ENCODE measurements around the gene FCHSD2.
A peak's percentile ranks its signal among the peaks of the same experiment; 100 is the strongest.
"Not testable (repeated sequence)": the region's sequence is repeated elsewhere in the genome, so short reads cannot be mapped to it uniquely, and the experiment has no call there.

The FCHSD2 gene

DNA sequence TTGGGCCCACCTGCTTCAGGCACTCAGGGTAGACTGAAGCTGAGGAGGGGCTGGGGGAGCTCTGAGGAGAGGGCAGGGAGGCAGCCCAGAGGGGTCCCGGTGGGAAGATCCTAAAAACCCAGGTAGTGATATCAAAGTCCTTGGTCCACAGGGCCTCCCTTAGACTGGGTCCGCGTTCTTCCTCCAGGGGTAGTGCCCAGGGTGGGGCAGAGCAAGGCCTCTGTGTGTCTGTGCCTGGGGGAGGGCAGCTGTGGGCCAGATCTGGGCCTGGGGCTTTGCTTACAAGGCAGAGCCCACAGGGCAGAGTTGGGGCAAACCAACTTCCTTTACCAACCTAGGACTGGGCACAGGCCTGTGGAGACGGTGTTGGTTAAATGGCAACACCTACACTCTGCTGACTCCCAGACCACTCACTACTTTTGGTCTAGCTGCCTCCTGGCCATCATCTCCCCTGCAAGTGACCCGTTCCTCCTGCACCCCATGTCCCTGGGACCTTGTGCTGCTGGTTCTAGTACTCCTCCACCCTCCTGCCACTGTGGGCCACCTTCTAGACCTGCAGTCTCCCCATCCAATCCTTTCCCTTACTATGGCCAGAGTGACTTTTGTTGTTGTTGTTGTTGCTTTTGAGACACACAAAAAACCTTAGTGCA lies 312.1 kb downstream of the FCHSD2 start:
- DNase-seq = no peak

DNA sequence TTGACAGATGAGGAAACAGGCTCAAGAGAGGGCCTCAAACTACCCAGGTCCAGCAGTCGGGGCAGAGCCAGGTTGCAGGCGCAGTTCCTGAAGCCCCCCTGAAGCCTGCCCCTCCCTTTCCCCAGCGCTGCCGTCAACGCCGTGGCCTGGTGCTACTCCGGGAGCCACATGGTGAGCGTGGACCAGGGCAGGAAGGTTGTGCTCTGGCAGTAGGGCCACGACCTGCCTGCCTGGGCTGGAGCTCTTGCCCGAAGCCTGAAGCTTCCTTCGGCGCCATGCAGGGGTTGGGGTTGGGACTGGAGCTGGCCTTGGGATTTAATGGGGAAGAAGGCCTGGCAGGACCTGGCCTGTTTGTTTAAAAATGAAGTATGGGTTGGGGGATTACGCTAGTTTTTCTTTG lies 312.9 kb downstream of the FCHSD2 start:
- DNase-seq = no peak

DNA sequence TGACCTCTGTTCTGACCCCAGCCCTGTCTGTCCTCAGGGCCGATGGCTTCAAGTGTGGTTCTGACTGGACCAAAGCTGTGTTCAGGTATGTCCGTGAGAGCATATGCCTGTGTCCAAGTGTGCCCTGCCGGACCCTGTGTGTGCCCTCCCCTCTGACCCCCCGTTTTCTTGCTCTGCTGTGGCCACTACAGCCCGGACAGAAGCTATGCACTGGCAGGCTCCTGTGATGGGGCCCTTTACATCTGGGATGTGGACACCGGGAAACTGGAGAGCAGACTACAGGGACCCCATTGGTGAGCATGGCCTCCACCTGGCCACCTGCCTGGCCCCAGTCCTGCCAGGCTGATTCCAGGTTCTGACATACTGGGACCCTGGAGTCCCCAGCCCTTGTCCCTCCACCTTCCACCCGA lies 313.4 kb downstream of the FCHSD2 start:
- DNase-seq = no peak

DNA sequence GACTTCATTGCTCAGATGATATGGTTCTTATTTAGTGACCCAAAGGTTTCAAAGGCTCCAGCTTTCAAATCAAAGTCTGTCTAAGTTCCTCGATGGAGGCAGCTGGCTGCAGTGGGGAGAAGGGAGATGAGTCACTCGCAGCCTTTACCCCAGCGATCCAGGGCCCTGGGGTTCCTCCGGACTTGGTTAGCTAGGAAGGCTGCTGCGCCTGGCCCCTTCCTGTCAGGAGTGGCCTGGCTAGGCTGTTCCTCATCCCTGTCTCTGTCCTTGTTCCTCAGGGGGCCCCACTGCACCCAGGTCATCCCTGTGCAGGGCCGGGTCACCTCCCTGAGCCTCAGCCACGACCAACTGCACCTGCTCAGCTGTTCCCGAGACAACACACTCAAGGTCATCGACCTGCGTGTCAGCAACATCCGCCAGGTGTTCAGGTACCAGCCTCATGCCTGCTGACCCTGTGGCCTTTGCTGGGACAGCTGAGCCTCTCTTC lies 314.0 kb downstream of the FCHSD2 start:
- no peak for DNase-seq

GRCh38 chr11:72827656-72828055 lies 314.5 kb downstream of the FCHSD2 start:
- DNase-seq = not testable (repeated sequence)

DNA sequence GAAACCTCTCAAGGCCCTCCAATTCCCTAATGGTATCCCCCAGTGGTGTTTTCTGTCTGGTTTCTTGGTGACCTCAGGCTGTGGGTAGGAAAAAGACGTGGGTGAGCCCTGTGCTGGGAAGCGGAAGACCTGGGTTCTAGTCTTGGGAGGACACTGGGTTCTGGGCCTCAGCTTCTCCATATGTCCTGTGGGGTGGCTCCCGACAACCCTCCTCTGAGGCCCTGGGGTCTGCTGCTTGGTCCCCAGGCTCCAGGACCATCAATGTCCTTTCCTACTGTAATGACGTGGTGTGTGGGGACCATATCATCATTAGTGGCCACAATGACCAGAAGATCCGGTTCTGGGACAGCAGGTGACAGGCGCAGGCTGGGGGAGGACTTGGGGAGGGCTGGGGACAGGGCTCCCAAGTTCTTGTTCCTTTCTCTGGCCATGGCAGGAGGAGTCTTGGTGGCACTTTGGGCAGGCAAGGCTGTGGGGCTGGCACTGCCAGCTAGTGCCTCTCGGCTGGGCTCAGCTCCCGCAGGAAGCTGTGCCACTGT lies 315.1 kb downstream of the FCHSD2 start:
- no peak for DNase-seq

GRCh38 chr11:72826191-72826941 lies 315.8 kb downstream of the FCHSD2 start:
- DNase-seq = no peak

DNA sequence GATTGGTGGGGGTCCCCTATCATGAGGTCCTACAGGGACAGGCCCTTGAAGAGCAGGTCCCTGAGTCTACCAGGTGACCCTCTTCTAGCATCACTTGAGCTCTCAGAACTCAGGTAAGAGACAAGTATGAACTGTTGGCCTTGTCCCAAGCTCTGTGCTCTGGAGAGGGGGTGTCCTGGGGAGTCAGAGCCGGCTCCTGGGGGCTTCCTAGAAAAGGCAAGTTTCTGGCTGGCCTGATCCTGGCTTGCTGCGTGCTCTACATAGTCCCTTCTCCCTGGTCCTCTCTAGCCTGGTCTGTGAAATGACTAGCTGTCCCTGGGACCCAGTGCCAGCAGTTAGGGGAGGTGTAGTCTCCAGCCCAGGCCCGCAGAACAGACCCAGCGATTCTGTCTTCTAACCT lies 316.5 kb downstream of the FCHSD2 start:
- DNase-seq = no peak

DNA sequence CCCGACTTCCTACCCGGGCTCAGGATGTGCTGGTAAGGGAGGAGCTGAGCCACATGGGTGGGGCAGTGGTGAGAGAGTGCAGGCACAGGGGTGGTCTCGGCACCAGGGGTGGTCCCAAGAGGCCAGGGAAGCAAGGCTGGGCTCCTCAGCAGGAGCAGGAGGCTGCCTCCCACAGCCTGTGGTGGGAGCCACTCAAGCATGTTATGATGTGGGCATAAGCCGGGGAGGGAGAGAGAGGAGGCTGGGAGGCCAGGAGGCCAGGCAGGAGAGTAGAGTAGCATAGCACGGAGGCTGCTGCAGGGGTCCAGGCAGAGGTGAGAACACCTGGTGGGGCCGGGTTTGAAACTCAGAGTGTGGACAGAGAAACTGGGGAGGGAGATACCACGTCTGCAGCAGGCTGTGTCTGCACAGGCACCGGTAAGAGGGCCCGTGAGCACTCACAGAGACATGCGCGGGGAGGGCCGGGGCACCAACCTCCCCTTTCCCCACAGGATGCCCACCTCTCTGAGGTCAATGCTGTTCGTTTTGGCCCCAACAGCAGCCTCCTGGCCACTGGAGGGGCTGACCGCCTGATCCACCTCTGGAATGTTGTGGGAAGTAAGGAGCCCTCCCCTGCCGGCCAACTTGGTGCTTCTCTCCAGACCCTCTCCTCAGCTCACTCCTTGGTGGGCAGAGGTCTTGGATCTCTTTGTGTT lies 317.2 kb downstream of the FCHSD2 start:
- no peak for DNase-seq

DNA sequence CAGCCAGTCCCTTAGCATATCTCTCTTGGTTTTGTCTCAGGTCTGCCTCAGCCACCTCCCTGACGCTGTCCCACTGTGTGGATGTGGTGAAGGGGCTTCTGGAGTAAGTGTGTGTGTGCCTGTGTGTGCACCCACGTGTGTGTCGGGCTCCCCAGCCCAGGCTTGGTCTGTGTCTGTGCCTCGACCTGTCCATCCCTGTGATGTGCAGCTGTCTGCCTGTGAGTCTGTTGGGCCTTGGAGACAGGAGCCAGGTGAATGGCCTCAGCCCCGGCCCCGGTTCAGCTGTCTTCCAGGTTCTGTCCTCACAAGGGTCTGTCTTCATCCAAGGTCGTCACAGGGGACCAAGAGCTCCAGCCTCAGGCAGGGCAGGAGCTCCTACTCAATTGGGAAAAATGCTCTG lies 318.1 kb downstream of the FCHSD2 start:
- no peak for DNase-seq

DNA sequence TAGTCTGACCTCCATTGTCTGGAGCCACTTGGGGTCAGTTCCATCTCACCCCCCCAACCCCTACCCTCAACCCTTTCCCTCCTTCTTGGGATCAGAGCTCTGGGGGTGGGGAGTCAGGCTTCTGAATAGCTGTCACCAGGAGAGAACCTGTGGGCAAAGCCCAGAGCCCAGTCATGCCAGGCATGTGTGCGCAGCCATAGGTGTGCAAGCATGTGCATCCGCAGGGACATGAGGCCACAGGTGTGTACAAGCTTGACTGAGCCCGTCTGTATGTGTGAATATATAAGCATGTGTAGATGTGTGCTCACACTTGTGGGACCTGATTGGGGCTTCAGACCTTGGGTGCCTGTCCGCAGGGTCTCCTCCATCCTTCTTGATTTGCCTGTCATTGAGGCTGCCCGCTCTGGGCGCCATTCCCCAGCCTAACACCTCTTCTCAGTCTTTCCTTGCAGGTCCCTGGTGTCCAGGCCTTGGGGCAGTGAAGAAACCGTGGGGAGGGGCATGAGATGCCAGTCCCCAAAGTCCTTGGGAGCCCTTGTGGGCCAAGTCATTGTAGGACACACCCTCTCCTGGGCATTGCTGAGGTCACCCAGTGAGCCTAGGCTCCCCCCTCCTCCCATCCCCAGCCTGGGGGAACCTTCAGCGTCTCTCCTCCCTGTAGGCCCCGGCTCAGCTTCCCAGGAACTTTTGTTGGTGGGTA lies 318.9 kb downstream of the FCHSD2 start:
- no peak for DNase-seq

DNA sequence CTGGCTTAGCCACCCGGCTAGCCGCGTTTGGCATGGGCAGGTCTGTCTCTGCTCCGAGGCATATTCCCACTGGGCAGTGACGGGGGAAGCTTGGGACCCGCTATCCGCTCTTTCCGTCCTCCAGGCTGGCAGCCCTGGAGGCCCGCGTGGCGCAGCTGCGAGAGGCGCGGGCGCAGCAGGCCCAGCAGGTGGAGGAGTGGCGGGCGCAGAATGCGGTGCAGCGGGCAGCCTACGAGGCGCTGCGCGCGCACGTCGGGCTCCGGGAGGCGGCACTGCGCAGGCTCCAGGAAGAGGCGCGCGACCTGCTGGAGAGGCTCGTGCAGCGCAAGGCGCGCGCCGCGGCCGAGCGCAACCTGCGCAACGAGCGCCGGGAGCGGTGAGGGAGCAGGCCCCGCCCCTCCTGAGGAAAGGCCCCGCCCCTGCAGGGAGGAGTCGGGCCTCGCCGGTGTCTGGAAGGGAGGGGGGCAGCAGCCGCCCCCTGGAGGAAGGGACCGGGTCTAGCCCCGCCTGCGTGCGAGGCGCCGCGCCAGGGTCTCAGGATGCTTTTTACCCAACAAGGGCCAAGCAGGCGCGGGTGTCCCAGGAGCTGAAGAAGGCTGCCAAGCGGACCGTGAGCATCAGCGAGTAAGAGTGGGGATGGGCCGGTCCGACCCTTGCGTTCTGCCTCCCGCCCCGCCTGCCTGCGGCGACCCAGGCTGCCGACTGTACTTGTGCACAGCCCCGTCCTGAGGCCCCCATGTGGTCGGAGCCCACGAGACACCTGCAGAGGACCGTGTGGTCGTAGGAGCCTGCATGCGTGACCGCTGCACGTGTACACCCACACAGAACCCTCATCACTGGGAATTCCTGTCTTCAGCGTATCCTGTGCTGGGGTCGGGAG lies 320.0 kb downstream of the FCHSD2 start:
- DNase-seq = peak; percentile 90

GRCh38 chr11:72821221-72821919 lies 320.7 kb downstream of the FCHSD2 start:
- no peak for DNase-seq

DNA sequence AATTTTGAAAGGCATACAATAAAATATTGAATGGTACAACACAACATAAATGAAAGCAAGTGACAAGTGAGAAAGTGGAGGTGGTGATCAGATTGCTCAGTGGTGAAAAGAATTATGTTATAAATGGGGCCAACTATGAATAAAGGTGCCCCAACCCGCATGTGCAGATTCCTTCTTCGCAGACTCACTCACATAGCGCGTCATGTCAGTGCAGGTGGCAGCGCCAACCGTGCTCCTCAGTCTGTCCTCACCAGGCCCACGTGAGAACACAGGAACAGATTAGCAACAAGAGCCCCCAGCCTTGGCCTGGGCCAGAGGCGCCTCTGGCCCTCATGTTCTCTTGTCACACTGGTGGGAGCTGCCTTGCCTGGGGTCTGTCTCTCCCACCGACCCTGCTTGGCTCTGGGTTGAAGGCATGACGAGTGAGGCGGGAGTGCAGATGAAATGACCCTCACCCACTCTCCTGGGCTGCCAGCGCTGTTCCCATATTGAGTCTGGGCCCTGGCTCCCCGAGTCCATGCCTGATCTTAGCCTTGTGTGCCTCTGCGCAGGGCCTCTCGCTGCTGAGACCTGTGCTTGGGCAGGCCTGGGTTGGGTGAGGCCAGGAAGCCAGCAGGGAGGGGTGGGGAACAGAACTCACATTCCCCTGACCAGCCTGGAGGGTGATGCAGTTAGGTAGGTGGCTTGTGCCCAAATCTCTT lies 321.5 kb downstream of the FCHSD2 start:
- DNase-seq = no peak

DNA sequence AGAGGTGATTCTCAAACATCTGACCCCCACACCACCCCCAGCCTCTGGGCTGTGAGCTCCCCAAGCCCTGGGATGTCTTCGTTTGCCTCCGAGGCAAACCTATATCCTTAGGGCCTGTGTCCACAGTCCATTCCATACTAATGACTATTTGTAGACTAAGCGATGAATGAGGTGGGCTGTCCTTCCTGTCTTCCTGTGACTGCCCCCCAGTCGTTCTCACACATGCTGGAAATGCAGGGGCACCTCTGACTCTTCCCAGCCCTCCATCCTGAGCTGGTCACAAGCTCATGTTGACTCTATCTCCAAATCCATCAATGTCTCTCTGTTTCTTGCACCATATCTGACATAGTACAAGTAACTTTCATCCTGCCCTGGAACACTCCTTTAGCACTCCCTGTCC lies 323.1 kb downstream of the FCHSD2 start:
- no peak for DNase-seq

- no peak for DNase-seq
Observed at GRCh38 chr11:72817966-72818365, 324.2 kb downstream of the FCHSD2 start.

DNA sequence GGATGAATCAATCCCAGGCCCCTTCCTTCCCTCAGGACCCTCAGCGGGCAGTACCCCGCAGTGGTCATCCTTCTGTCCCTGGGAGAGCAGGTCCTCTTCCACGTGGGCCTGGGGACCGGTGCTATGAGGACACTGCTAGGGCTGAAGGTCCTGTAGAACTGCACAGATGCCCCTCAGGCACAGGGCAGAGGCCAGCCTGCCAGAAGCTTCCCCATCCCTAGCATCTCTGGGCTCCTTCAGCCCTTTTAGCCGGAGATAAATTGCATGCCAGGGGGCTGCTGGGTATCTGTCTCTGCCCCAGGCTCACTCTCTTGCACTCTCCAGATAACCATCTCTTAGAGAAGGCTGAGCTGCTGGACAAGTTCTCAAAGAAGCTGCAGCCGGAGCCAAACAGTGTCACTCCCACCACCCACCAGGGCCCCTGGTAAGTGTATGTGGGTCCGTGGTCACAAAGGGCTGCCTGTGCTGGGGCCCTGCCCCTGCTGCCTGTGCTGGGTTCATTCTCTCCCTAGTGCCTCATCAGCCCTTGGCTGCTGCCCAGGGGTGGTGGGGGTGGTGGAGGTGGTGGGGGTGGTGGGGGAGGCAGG lies 325.6 kb downstream of the FCHSD2 start:
- DNase-seq = no peak

DNA sequence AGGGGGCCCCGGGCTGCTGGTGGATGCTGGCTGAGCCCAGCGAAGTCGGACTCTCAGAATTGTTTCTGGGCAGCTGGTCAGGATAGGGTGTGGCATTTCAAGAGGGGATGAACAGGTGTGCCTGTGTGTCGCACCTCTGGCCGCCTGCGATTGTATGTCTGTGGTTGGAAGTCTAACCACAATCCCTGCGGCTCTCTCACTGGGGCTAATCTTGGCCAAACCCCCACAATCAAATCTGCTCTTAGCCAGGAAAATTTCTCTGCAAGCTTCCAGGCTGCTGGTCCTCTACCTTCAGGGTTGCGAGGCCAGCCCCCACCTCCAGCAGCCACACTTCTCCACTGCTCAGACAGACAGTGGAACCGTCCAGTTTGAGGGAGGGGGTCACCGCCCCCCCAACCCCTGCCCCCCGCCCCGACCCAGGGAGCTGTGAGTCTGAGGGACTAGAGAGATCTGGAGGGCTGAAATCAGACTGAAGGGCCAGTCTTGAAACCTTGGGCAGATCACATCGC lies 327.0 kb downstream of the FCHSD2 start:
- no peak for DNase-seq

DNA sequence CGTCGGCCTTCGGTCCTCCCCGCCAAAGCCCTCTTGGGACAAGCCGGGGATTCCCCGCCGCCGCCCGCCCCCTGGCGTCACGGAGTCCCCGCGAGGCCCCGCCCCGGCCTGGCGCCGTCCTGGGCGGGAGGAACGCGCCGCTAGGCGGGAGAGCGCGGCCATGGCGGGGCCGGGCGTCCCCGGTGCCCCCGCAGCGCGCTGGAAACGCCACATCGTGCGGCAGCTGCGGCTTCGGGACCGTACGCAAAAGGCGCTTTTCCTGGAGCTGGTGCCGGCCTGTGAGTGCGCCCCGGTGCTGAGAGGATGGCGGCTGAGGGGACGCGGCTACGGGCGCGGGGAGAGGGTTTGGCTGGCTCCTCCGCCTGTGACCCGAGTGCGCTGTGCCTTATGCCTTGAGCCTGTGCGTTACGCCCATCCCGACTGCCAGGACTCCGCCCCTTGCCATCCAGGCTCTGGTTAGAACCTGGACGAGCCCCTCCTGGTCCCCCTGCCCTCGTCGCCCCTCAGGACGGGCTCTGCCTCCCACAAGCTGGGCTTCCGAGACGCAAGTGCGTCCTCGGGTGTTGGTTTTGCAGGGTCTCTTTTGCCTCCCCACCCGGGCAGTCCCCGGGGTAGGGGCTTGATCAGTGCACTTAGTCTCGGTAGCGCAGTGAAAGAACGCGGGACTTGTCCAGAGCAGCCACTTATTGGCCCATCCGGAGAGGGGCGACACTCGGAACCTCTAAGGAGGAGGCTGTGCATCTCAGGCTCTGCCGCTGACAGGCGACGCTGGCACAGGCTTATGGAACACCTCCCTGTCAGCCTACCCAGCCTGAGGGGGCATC lies 327.6 kb downstream of the FCHSD2 start, which contains the start of gene ATG16L2:
Gene ATG16L2, plus strand, starts transcription at position 126 of the 824 bp plus-strand sequence. Its CDS starts 35 bp downstream, at position 161.
- peak; percentile 90 for DNase-seq

All from CD4-positive, alpha-beta T cell treated with Interleukin-6 for 4 hours (primary cell).